Heart left ventricle (tissue), 16 donors: ENCODE measurements around the gene ANGPTL4. TPM values are rescaled to one million over a fixed set of nuclear protein-coding genes. Genes with fewer than 3 reads are reported as not detected.

Experiments used
- ATAC-seq, 4 donors: fragments of 200-7000 bp; cut with Tn5 transposase; one replicate each; pipeline ENCODE4 v1.9.1; 2020 to 2022; ENCODE audit warnings: moderate library complexity in 4 of 4, mild to moderate bottlenecking in 3 of 4, moderate number of reproducible peaks in 1 of 4
- DNase-seq, 5 donors: peaks; one replicate each; pipeline ENCODE4 v3.0.0-alpha.2; 2020
- H3K27ac ChIP-seq, 12 donors: fragments of 200-600 bp; sonication (generic) in 4 of 12; one replicate each; pipeline versions ENCODE4 v1.5.0 to v1.8.0; 2016 to 2022; ENCODE audit warnings: mild to moderate bottlenecking in 2 of 12
- H3K27me3 ChIP-seq, 9 donors: fragments of 200-600 bp; sonication (generic) in 2 of 9; one replicate each; pipeline versions ENCODE4 v1.5.1 to v1.8.0; 2016 to 2022; ENCODE audit warnings: mild to moderate bottlenecking in 3 of 9
- H3K36me3 ChIP-seq, 9 donors: fragments of 200-600 bp; sonication (generic) in 2 of 9; one replicate each; pipeline versions ENCODE4 v1.5.0 to v1.8.0; 2018 to 2022; ENCODE audit warnings: mild to moderate bottlenecking in 2 of 9
- H3K4me1 ChIP-seq, 12 donors: fragments of 200-600 bp; sonication (generic) in 4 of 12; one replicate each; pipeline versions ENCODE4 v1.5.0 to v1.8.0; 2016 to 2022; ENCODE audit warnings: mild to moderate bottlenecking in 3 of 12
- H3K4me3 ChIP-seq, 12 donors: fragments of 200-600 bp; sonication (generic) in 4 of 12; one replicate each; pipeline versions ENCODE4 v1.5.0 to v1.8.0; 2017 to 2022; ENCODE audit warnings: mild to moderate bottlenecking in 9 of 12, moderate library complexity in 4 of 12
- H3K9me3 ChIP-seq, 12 donors: fragments of 200-600 bp; sonication (generic) in 4 of 12; one replicate each; pipeline versions ENCODE4 v1.5.0 to v1.8.0; 2016 to 2022; ENCODE audit warnings: mild to moderate bottlenecking in 1 of 12
- POLR2A ChIP-seq, 2 donors: fragments of 450-650 bp; IDR thresholded peaks; one replicate each; pipeline ENCODE4 v1.6.1; 2017; ENCODE audit warnings: antibody characterized with exemption in 2 of 2, mild to moderate bottlenecking in 2 of 2, moderate library complexity in 2 of 2
- WGBS, 4 donors: extraction: QIAGEN DNeasy Blood & Tissue Kit in 2 of 4; methylation state at CpG; one replicate each; pipeline versions ENCODE4 v1.1.5 to v1.1.7; 2013 to 2018; 5-methylcytosine and 5-hydroxymethylcytosine counted together
- intact Hi-C, 10 donors: fragments of 100-400 bp; cut with DNase I; formaldehyde crosslinking; loops; one replicate each; pipeline versions ENCODE4 v1.11.1 to v1.14.2; 2022
- polyA plus RNA-seq, 2 donors: library from polyadenylated mRNA; stranded (reverse); fragments of 200-250 nt; gene quantifications; one replicate each; pipeline ENCODE4 v1.2.3, GENCODE V29; 2013
- total RNA-seq, 9 donors: library from RNA; depleted of rRNA in 2 of 9; stranded (reverse); fragments of >200 nt in 2 of 9; fragmentation: NEBNext Ultra II Directional in 3 of 9; extraction: Animal tissue kit (Norgen Biotek cat#: 25700) in 3 of 9; gene quantifications; one replicate each; pipeline versions ENCODE4 v1.1.0 to v1.2.4, GENCODE V29; 2016 to 2023
- TF ChIP-seq, protein P1 (sequence below), 12 donors: fragments of 200-600 bp; sonication (generic) in 4 of 12; IDR thresholded peaks; one replicate each; pipeline versions ENCODE4 v1.5.0 to v1.8.0; 2018 to 2022; ENCODE audit warnings: antibody characterized with exemption in 12 of 12, mild to moderate bottlenecking in 5 of 12
- donor health status: ischemic (EF 13 %, LVEDD 7.1; RV severe dilation, severe dysfunction).
- donor health status: healthy with polysubstance abuse.
- donor health status: DM: no; HTN: yes; CAD: no.
- donor health status: DM: no; HTN: no; CAD: no.
- donor health status: ischemic (EF 25% LVEDD 6.9; RV normal size, moderate dysfunction).
- donor health status: ischemic (EF 25% LVEDD 5.7; RV mildly dilated, moderate dysfunction).
- donor health status: healthy.
- donor health status: DM: yes; HTN: yes; CAD: no.
- donor health status: ischemic (EF 35%, LVEDD 5.7; RV mildly dilated, moderate dysfunction).
- donor health status: nonischemic (EF 11% LVEDD 7.7; RV severe dilation, severe dysfunction).
- donor health status: DM: yes; HTN: yes; CAD: no.
- donor health status: PGD.
- donor health status: ischemic (EF 29% LVEDD 5.4; RV normal size, mild dysfunction).
- donor health status: nonischemic (EF 23%, LVEDD 6.1; RV moderate dilation, normal function).

ANGPTL4 gene
- total and polyA plus RNA-seq, 11 donors = 2.4 to 117 (median 10.8) TPM

DNA sequence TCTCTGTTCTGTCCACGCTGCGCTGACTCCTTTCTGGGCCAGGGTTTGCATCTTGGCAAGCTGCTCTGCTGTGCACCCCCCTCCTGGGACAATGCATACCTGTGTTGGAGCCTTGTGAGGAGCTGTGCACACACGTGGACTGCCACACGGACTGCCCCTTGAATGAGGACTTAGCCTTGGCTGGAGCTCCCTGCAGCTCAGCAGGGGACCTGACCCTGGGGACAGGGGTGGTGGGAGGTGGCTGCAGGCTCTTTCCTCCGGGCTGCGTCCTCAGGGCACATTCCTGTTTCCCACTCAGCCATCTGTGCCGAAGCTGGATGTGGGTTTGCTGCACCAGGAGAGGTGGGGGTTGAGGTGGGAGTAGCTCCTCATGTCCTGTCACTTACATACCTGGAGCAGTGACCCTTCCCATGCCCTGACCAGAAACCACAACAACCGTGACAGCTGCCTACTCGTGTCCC lies 34.4 kb downstream of the ANGPTL4 start:
- H3K27ac ChIP-seq = no peak overlapping the region
- peaks cover 9 to 53% (median 45%) of the 10 kb centered on the region in 12 donors for H3K4me1 ChIP-seq
- H3K4me3 ChIP-seq = no peak overlapping the region
- TF ChIP-seq, protein P1, sequence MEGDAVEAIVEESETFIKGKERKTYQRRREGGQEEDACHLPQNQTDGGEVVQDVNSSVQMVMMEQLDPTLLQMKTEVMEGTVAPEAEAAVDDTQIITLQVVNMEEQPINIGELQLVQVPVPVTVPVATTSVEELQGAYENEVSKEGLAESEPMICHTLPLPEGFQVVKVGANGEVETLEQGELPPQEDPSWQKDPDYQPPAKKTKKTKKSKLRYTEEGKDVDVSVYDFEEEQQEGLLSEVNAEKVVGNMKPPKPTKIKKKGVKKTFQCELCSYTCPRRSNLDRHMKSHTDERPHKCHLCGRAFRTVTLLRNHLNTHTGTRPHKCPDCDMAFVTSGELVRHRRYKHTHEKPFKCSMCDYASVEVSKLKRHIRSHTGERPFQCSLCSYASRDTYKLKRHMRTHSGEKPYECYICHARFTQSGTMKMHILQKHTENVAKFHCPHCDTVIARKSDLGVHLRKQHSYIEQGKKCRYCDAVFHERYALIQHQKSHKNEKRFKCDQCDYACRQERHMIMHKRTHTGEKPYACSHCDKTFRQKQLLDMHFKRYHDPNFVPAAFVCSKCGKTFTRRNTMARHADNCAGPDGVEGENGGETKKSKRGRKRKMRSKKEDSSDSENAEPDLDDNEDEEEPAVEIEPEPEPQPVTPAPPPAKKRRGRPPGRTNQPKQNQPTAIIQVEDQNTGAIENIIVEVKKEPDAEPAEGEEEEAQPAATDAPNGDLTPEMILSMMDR (IDR thresholded peaks at IDR 0.05) = no peak
- TF ChIP-seq POLR2A (IDR thresholded peaks at IDR 0.05) = no peak
- intact Hi-C loops = loop anchor here in 2 of 10 donors (5.0 kb wide), 2 partner anchors 36 to 46 kb away; partner anchors contain the start of gene ANGPTL4 (in 1 of the 2)
- 34 to 55% (median 46%) methylated on average over 7 to 9 of the region's 9 CpGs for WGBS, 4 donors
- no peak for DNase-seq
- no peaks in the 10 kb centered on the region for H3K9me3 ChIP-seq
- no peaks in the 10 kb centered on the region for H3K27me3 ChIP-seq
- no peak for ATAC-seq
- peaks cover 0 to 44% (median 33%) of the 10 kb centered on the region in 9 donors for H3K36me3 ChIP-seq

GRCh38 chr19:8399681-8400188 lies 35.8 kb downstream of the ANGPTL4 start:
- no peak for DNase-seq
- ATAC-seq = no peak
- Histone ChIP-seq H3K4me1 (peaks cover 0 to 41% (median 31%) of the 10 kb centered on the region in 12 donors), H3K27me3 (no peaks in the 10 kb centered on the region), H3K4me3 (no peak overlapping the region), H3K9me3 (no peaks in the 10 kb centered on the region), H3K27ac (no peak overlapping the region), H3K36me3 (peaks cover 0 to 54% (median 46%) of the 10 kb centered on the region in 9 donors)
- no peak for TF ChIP-seq POLR2A (IDR thresholded peaks at IDR 0.05)
- TF ChIP-seq, protein P1 (IDR thresholded peaks at IDR 0.05) = no peak
- WGBS, 4 donors = 94 to 97% (median 95%) methylated on average over 27 to 34 of the region's 34 CpGs
- intact Hi-C loops = loop anchor here in 2 of 10 donors (5.0 kb wide), 2 partner anchors 37 to 47 kb away; partner anchors contain the start of gene ANGPTL4 (in 1 of the 2)

DNA sequence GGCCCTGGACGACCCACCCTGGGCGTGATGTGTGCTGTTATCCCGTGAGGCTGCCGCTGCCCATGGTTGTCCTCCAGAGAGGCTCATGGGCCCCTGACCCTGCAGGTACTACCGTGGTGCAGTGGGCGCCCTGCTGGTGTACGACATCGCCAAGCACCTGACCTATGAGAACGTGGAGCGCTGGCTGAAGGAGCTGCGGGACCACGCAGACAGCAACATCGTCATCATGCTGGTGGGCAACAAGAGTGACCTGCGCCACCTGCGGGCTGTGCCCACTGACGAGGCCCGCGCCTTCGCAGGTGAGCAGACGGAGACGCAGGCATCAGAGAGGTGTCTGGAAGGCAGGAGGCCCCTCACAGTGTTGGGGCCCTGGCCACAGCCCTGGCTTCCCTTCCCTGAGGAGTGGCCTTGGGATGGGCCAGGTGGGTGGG lies 38.0 kb downstream of the ANGPTL4 start:
- intact Hi-C loops = no loop called here
- Histone ChIP-seq H3K36me3 (peaks cover 0 to 65% (median 58%) of the 10 kb centered on the region in 9 donors), H3K4me3 (no peak overlapping the region), H3K4me1 (peaks cover 0 to 26% (median 16%) of the 10 kb centered on the region in 12 donors), H3K27me3 (no peaks in the 10 kb centered on the region), H3K9me3 (no peaks in the 10 kb centered on the region), H3K27ac (no peak overlapping the region)
- no peak for DNase-seq
- 93 to 97% (median 96%) methylated on average over 6 to 21 of the region's 21 CpGs for WGBS, 4 donors
- no peak for TF ChIP-seq POLR2A (IDR thresholded peaks at IDR 0.05)
- TF ChIP-seq, protein P1 (IDR thresholded peaks at IDR 0.05) = no peak
- ATAC-seq = no peak

DNA sequence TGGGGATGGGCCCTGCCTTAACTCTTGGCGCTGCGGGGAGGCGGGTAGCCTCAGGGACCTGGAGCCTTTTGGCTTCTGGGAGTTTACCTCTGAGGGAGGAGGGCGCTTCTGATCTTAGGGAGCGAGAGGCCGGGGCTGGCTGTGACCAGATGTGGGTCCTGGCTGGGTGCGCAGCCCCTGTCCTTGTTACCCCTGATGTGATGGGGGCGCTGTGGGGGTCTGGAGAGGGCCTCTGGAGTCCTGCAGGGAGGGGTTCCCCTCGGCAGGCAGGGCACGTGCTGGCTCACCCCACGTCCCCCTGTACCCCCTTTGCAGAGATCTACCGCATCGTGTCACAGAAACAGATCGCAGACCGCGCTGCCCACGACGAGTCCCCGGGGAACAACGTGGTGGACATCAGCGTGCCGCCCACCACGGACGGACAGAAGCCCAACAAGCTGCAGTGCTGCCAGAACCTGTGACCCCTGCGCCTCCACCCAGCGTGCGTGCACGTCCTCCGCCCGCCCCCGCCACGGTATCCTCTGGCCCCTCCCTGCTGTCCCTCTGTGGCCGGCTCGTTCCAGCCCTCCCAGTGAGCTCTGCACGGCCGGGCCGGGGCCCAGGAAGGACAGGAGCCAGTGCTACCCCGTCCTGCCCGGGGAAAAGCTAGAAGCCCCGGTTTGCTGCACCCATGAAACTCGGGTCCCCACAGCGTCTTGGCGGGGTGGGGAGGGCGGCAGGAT lies 39.3 kb downstream of the ANGPTL4 start:
- peaks cover 0 to 14% (median 7%) of the 10 kb centered on the region in 12 donors for H3K4me1 ChIP-seq
- ATAC-seq (peak in 1 of 4 donors; percentile 6), DNase-seq (peak in 1 of 5 donors; percentile 51)
- intact Hi-C loops = no loop called here
- H3K4me3 ChIP-seq = no peak overlapping the region
- no peak overlapping the region for H3K27ac ChIP-seq
- H3K36me3 ChIP-seq = peaks cover 0 to 65% (median 58%) of the 10 kb centered on the region in 9 donors
- no peak for TF ChIP-seq POLR2A (IDR thresholded peaks at IDR 0.05)
- TF ChIP-seq, protein P1 (IDR thresholded peaks at IDR 0.05) = no peak
- no peaks in the 10 kb centered on the region for H3K27me3 ChIP-seq
- WGBS, 4 donors = 87 to 92% (median 91%) methylated on average over 28 to 44 of the region's 44 CpGs
- H3K9me3 ChIP-seq = no peaks in the 10 kb centered on the region
